ENCODE data around the gene MMP12.

The MMP12 gene

GRCh38 chr11:102836290-102836875 lies 38.4 kb downstream of the MMP12 start:
- Histone ChIP-seq H3K27ac (no peak overlapping the region), H3K4me3 (ENCODE audit: low read depth, low read length) (no peak overlapping the region), H3K36me3 (replicated peaks) (no peaks in the 10 kb centered on the region), H3K27me3 (replicated peaks) (no peaks in the 10 kb centered on the region)
- TF ChIP-seq, protein P1, sequence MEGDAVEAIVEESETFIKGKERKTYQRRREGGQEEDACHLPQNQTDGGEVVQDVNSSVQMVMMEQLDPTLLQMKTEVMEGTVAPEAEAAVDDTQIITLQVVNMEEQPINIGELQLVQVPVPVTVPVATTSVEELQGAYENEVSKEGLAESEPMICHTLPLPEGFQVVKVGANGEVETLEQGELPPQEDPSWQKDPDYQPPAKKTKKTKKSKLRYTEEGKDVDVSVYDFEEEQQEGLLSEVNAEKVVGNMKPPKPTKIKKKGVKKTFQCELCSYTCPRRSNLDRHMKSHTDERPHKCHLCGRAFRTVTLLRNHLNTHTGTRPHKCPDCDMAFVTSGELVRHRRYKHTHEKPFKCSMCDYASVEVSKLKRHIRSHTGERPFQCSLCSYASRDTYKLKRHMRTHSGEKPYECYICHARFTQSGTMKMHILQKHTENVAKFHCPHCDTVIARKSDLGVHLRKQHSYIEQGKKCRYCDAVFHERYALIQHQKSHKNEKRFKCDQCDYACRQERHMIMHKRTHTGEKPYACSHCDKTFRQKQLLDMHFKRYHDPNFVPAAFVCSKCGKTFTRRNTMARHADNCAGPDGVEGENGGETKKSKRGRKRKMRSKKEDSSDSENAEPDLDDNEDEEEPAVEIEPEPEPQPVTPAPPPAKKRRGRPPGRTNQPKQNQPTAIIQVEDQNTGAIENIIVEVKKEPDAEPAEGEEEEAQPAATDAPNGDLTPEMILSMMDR (IDR thresholded peaks at IDR 0.05; ENCODE audit: low read depth, low read length, missing control alignments), result no peak
- in situ Hi-C loops (cut with HindIII; ENCODE audit: low pct_ligation_motif_present, low sequenced_read_pairs), result no loop called here
- peak; percentile 65 for DNase-seq

GRCh38 chr11:102833731-102834130 lies 41.1 kb downstream of the MMP12 start:
- Histone ChIP-seq H3K36me3 (replicated peaks) (no peaks in the 10 kb centered on the region), H3K4me3 (ENCODE audit: low read depth, low read length) (no peak overlapping the region), H3K27me3 (replicated peaks) (no peaks in the 10 kb centered on the region), H3K27ac (no peak overlapping the region)
- in situ Hi-C loops (cut with HindIII; ENCODE audit: low pct_ligation_motif_present, low sequenced_read_pairs), result no loop called here
- TF ChIP-seq, protein P1 (IDR thresholded peaks at IDR 0.05; ENCODE audit: low read depth, low read length, missing control alignments), result no peak
- no peak for DNase-seq

- in situ Hi-C loops (cut with HindIII; ENCODE audit: low pct_ligation_motif_present, low sequenced_read_pairs), result no loop called here
Measured at GRCh38 chr11:102832612-102833011, 42.2 kb downstream of the MMP12 start.

GRCh38 chr11:102831489-102832440 lies 43.0 kb downstream of the MMP12 start:
- DNase-seq, result peak; percentile 51
- no peak overlapping the region for H3K27ac ChIP-seq
- no peaks in the 10 kb centered on the region for H3K36me3 ChIP-seq (replicated peaks)
- TF ChIP-seq, protein P1 (IDR thresholded peaks at IDR 0.05; ENCODE audit: low read depth, low read length, missing control alignments), result peak; percentile 87
- H3K27me3 ChIP-seq (replicated peaks), result no peaks in the 10 kb centered on the region
- H3K4me3 ChIP-seq (ENCODE audit: low read depth, low read length), result peak overlapping the region; percentile 47
- in situ Hi-C loops (cut with HindIII; ENCODE audit: low pct_ligation_motif_present, low sequenced_read_pairs), result no loop called here

More at GRCh38 chr11:102832612-102833011, 42.2 kb downstream of the MMP12 start:
- TF ChIP-seq, protein P1 (IDR thresholded peaks at IDR 0.05; ENCODE audit: low read depth, low read length, missing control alignments), result no peak
- no peak overlapping the region for H3K27ac ChIP-seq
- H3K27me3 ChIP-seq (replicated peaks), result no peaks in the 10 kb centered on the region
- H3K4me3 ChIP-seq (ENCODE audit: low read depth, low read length), result no peak overlapping the region
- no peak for DNase-seq
- no peaks in the 10 kb centered on the region for H3K36me3 ChIP-seq (replicated peaks)

- no peak overlapping the region for H3K4me3 ChIP-seq (ENCODE audit: low read depth, low read length)
- H3K36me3 ChIP-seq (replicated peaks), result no peaks in the 10 kb centered on the region
Measured at GRCh38 chr11:102831128-102831488, 43.7 kb downstream of the MMP12 start.

More at GRCh38 chr11:102831128-102831488, 43.7 kb downstream of the MMP12 start:
- TF ChIP-seq, protein P1 (IDR thresholded peaks at IDR 0.05; ENCODE audit: low read depth, low read length, missing control alignments), result no peak
- Histone ChIP-seq H3K27me3 (replicated peaks) (no peaks in the 10 kb centered on the region), H3K27ac (no peak overlapping the region)
- in situ Hi-C loops (cut with HindIII; ENCODE audit: low pct_ligation_motif_present, low sequenced_read_pairs), result no loop called here
- DNase-seq, result no peak
